ENCODE data around the gene NFATC2.
"Not testable (repeated sequence)": the region's sequence is repeated elsewhere in the genome, so short reads cannot be mapped to it uniquely, and the experiment has no call there.

GRCh38 chr20:51540074-51540473, 2.4 kb downstream of the NFATC2 start:
- TF ChIP-seq, protein P1, sequence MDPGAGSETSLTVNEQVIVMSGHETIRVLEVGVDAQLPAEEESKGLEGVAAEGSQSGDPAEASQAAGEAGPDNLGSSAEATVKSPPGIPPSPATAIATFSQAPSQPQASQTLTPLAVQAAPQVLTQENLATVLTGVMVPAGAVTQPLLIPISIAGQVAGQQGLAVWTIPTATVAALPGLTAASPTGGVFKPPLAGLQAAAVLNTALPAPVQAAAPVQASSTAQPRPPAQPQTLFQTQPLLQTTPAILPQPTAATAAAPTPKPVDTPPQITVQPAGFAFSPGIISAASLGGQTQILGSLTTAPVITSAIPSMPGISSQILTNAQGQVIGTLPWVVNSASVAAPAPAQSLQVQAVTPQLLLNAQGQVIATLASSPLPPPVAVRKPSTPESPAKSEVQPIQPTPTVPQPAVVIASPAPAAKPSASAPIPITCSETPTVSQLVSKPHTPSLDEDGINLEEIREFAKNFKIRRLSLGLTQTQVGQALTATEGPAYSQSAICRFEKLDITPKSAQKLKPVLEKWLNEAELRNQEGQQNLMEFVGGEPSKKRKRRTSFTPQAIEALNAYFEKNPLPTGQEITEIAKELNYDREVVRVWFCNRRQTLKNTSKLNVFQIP (CRISPR knock-in tag; IDR thresholded peaks at IDR 0.05; ENCODE audit: borderline replicate concordance, low read depth) = not testable (repeated sequence)
- TF ChIP-seq PATZ1 (CRISPR knock-in tag; IDR thresholded peaks at IDR 0.05; ENCODE audit: borderline replicate concordance); ARNTL (CRISPR knock-in tag; IDR thresholded peaks at IDR 0.05; ENCODE audit: borderline replicate concordance, low read depth); TOX (CRISPR knock-in tag; IDR thresholded peaks at IDR 0.05; ENCODE audit: borderline replicate concordance); RARB (CRISPR knock-in tag; IDR thresholded peaks at IDR 0.05); ISL1 (CRISPR knock-in tag; IDR thresholded peaks at IDR 0.05); ESRRG (CRISPR knock-in tag; IDR thresholded peaks at IDR 0.05); ZC3H10 (CRISPR knock-in tag; IDR thresholded peaks at IDR 0.05); OSR1 (CRISPR knock-in tag; IDR thresholded peaks at IDR 0.05); ZNF70 (CRISPR knock-in tag; IDR thresholded peaks at IDR 0.05): not testable (repeated sequence)
- TF ChIP-seq, protein P2, sequence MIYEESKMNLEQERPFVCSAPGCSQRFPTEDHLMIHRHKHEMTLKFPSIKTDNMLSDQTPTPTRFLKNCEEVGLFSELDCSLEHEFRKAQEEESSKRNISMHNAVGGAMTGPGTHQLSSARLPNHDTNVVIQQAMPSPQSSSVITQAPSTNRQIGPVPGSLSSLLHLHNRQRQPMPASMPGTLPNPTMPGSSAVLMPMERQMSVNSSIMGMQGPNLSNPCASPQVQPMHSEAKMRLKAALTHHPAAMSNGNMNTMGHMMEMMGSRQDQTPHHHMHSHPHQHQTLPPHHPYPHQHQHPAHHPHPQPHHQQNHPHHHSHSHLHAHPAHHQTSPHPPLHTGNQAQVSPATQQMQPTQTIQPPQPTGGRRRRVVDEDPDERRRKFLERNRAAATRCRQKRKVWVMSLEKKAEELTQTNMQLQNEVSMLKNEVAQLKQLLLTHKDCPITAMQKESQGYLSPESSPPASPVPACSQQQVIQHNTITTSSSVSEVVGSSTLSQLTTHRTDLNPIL (CRISPR knock-in tag; IDR thresholded peaks at IDR 0.05; ENCODE audit: low read depth) = not testable (repeated sequence)
